IMR-90 (cell line): ENCODE data around the gene CPB2.

Experiments used
- CEBPB ChIP-seq: IDR thresholded peaks from 2 replicates; pipeline ENCODE4 v1.6.1; 2012; ENCODE audit warnings: low read depth, low read length, improper control_type of control experiment
- FOS ChIP-seq: fragments of 150-350 bp; IDR thresholded peaks from 2 replicates; pipeline ENCODE4 v1.6.1; 2016; ENCODE audit warnings: low read depth, low read length
- MXI1 ChIP-seq: IDR thresholded peaks from 2 replicates; pipeline ENCODE4 v1.6.1; 2012; ENCODE audit warnings: low read depth, mild to moderate bottlenecking, low read length, moderate library complexity, borderline replicate concordance
- NFE2L2 ChIP-seq: fragments of 150-350 bp; IDR thresholded peaks from 2 replicates; pipeline ENCODE4 v1.6.1; 2016; ENCODE audit warnings: low read depth, mild to moderate bottlenecking, low read length
- POLR2A ChIP-seq: IDR thresholded peaks from 2 replicates; pipeline ENCODE4 v1.6.1; 2012; ENCODE audit warnings: mild to moderate bottlenecking, low read depth, low read length
- RAD21 ChIP-seq: IDR thresholded peaks from 2 replicates; pipeline ENCODE4 v1.6.1; 2012; ENCODE audit warnings: low read length, improper control_type of control experiment
- RCOR1 ChIP-seq: IDR thresholded peaks from 2 replicates; pipeline ENCODE4 v1.6.1; 2012; ENCODE audit warnings: mild to moderate bottlenecking, low read length, improper control_type of control experiment; ENCODE audit not compliant: insufficient replicate concordance
- RFX5 ChIP-seq: IDR thresholded peaks from 2 replicates; pipeline ENCODE4 v1.8.0; 2012; ENCODE audit warnings: low read depth, mild to moderate bottlenecking, low read length, moderate library complexity
- SMC3 ChIP-seq: fragments of 150-350 bp; IDR thresholded peaks from 2 replicates; pipeline ENCODE4 v1.6.1; 2016; ENCODE audit warnings: low read depth, mild to moderate bottlenecking, antibody characterized with exemption, low read length, moderate library complexity
- TF ChIP-seq, protein P1 (sequence below): conservative IDR thresholded peaks from 2 replicates; pipeline ENCODE4 v1.5.1; 2012; ENCODE audit warnings: mild to moderate bottlenecking, low read depth, low read length, improper control_type of control experiment
- TF ChIP-seq, protein P2 (sequence below): fragments of 150-350 bp; IDR thresholded peaks from 2 replicates; pipeline ENCODE4 v1.6.1; 2016; ENCODE audit warnings: low read depth, mild to moderate bottlenecking, low read length, moderate library complexity, borderline replicate concordance
- TF ChIP-seq, protein P3 (sequence below): fragments of 150-350 bp; IDR thresholded peaks from 2 replicates; pipeline ENCODE4 v1.6.1; 2017; ENCODE audit warnings: mild to moderate bottlenecking, antibody characterized with exemption, low read length, low read depth

DNA sequence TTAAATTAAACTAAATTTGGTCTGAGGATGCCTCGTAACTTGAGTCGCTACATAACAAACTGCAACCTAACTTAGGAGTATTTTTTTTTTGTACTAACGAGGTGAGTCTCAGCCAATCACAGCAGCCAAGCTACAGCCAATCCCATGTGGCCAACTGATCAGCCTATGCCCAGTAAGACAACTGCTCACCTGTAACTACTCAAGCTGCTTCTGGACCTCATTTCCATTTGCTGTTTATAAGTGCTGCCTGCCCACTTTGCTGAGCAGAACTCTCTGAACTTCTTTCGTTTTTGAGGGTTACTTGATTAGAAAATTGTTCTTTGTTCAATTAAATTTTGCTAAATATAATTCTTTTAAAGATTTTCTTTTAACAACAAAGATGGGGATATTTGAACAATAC is 3.8 kb downstream of the CPB2 start:
- TF ChIP-seq, protein P1, sequence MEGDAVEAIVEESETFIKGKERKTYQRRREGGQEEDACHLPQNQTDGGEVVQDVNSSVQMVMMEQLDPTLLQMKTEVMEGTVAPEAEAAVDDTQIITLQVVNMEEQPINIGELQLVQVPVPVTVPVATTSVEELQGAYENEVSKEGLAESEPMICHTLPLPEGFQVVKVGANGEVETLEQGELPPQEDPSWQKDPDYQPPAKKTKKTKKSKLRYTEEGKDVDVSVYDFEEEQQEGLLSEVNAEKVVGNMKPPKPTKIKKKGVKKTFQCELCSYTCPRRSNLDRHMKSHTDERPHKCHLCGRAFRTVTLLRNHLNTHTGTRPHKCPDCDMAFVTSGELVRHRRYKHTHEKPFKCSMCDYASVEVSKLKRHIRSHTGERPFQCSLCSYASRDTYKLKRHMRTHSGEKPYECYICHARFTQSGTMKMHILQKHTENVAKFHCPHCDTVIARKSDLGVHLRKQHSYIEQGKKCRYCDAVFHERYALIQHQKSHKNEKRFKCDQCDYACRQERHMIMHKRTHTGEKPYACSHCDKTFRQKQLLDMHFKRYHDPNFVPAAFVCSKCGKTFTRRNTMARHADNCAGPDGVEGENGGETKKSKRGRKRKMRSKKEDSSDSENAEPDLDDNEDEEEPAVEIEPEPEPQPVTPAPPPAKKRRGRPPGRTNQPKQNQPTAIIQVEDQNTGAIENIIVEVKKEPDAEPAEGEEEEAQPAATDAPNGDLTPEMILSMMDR = no peak
- TF ChIP-seq FOS (no peak), SMC3 (no peak), RAD21 (no peak), NFE2L2 (no peak), CEBPB (no peak), RCOR1 (no peak), POLR2A (no peak), MXI1 (no peak), RFX5 (no peak)
- TF ChIP-seq, protein P2, sequence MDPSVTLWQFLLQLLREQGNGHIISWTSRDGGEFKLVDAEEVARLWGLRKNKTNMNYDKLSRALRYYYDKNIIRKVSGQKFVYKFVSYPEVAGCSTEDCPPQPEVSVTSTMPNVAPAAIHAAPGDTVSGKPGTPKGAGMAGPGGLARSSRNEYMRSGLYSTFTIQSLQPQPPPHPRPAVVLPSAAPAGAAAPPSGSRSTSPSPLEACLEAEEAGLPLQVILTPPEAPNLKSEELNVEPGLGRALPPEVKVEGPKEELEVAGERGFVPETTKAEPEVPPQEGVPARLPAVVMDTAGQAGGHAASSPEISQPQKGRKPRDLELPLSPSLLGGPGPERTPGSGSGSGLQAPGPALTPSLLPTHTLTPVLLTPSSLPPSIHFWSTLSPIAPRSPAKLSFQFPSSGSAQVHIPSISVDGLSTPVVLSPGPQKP = no peak
- TF ChIP-seq, protein P3, sequence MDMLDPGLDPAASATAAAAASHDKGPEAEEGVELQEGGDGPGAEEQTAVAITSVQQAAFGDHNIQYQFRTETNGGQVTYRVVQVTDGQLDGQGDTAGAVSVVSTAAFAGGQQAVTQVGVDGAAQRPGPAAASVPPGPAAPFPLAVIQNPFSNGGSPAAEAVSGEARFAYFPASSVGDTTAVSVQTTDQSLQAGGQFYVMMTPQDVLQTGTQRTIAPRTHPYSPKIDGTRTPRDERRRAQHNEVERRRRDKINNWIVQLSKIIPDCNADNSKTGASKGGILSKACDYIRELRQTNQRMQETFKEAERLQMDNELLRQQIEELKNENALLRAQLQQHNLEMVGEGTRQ = no peak
